ENCODE measurements around the gene NPW. TPM values are rescaled to one million over a fixed set of nuclear protein-coding genes. Genes with fewer than 3 reads are reported as not detected.

Gene NPW
- total and polyA plus RNA-seq, 9 of the 15 experiments (the other 6 are each of a cell fraction or from before 2014, with no cell fraction given) = 0.14 to 4.0 (median 2.6) TPM; not detected in 4

DNA sequence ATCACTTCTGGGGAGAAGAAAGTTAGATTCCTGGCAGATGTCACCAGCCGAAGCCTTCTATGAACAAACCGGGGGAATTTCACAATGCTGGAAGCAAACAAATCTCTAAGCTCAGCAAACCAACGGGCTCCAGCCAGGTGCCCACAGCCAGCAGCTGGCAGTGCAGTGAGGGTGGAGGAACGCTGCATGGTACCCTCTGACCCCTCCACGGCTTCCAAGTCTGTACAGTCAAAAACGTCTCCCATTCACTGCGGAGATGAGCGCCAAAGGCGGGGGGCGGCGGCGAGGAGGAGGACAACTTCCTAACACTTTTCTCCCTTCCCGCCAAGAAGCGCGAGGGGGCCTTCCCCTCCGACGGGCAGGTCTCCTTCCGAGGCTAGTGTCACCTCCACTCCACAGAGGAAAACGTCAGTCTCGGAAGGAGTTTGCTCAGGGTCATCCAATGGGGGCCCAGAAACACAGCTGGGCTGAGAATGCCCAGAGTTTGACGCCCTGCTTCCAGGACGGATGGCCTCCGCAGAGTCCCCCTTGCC is 10.9 kb upstream of the NPW start (continued):
- TF ChIP-seq MGA (IDR thresholded peaks at IDR 0.05) (peak; percentile 94), MAZ (CRISPR knock-in tag; conservative IDR thresholded peaks at IDR 0.05 in 1 of 2, IDR thresholded peaks at IDR 0.05 in 1 of 2) (peak in 1 of 2 experiments; percentile 49; a peak in 1 of 4 replicates), U2AF2 (optimal IDR thresholded peaks at IDR 0.05; ENCODE audit: low read depth, low read length) (no peak), SRSF3 (IDR thresholded peaks at IDR 0.05; ENCODE audit: insufficient read depth, low read length) (no peak), KLF13 (tag; IDR thresholded peaks at IDR 0.05; ENCODE audit: borderline replicate concordance, low read depth) (no peak), EHMT2 (IDR thresholded peaks at IDR 0.05) (no peak), ZNF431 (CRISPR knock-in tag; IDR thresholded peaks at IDR 0.05) (0 out of 2 replicates have a peak, but pooled peaks have one; percentile 50), CC2D1A (IDR thresholded peaks at IDR 0.05) (no peak), NR2C2 (CRISPR knock-in tag; IDR thresholded peaks at IDR 0.05) (no peak), NR2C2 (tag; IDR thresholded peaks at IDR 0.05) (peak; percentile 37), ZNF79 (CRISPR knock-in tag; IDR thresholded peaks at IDR 0.05; ENCODE audit: low read depth) (no peak)
- TF ChIP-seq, protein P1, sequence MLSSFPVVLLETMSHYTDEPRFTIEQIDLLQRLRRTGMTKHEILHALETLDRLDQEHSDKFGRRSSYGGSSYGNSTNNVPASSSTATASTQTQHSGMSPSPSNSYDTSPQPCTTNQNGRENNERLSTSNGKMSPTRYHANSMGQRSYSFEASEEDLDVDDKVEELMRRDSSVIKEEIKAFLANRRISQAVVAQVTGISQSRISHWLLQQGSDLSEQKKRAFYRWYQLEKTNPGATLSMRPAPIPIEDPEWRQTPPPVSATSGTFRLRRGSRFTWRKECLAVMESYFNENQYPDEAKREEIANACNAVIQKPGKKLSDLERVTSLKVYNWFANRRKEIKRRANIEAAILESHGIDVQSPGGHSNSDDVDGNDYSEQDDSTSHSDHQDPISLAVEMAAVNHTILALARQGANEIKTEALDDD (IDR thresholded peaks at IDR 0.05) = no peak
- TF ChIP-seq, protein P2, sequence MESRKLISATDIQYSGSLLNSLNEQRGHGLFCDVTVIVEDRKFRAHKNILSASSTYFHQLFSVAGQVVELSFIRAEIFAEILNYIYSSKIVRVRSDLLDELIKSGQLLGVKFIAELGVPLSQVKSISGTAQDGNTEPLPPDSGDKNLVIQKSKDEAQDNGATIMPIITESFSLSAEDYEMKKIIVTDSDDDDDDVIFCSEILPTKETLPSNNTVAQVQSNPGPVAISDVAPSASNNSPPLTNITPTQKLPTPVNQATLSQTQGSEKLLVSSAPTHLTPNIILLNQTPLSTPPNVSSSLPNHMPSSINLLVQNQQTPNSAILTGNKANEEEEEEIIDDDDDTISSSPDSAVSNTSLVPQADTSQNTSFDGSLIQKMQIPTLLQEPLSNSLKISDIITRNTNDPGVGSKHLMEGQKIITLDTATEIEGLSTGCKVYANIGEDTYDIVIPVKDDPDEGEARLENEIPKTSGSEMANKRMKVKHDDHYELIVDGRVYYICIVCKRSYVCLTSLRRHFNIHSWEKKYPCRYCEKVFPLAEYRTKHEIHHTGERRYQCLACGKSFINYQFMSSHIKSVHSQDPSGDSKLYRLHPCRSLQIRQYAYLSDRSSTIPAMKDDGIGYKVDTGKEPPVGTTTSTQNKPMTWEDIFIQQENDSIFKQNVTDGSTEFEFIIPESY (CRISPR knock-in tag; IDR thresholded peaks at IDR 0.05) = 0 out of 2 replicates have a peak, but pooled peaks have one; percentile 10

All from K562 (cell line).